B cell (primary cell): ENCODE measurements around the gene IRGC.

Experiments
- EZH2 ChIP-seq: IDR thresholded peaks from 2 replicates; pipeline ENCODE4 v1.6.1; 2012; ENCODE audit warnings: borderline replicate concordance, low read depth, mild to moderate bottlenecking, moderate library complexity, low read length; ENCODE audit not compliant: insufficient read depth, poor library complexity, severe bottlenecking
- TF ChIP-seq, protein P1 (sequence below): fragments of 200-600 bp; IDR thresholded peaks from one replicate; pipeline ENCODE4 v1.8.0; 2022; ENCODE audit warnings: antibody characterized with exemption, mild to moderate bottlenecking

DNA sequence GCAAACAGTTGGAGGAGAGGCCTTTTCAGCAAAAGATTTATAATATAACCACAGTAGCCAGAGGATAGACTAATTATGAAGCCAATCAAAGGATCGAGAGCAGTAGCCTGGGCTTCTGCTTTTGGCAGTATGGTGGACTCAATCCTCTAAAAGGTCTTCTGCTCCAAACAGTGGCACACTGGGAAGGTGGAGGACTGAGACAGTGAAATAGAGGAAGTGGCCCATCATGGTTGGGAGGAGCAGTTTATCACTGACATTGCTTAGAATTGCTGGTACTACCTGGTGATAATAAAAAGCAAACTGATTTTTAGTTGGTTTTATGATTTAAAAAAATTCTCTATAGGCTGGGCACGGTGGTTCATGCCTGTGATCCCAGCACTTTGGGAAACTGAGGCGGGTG is 25.0 kb upstream of the IRGC start:
- TF ChIP-seq EZH2: no peak
- TF ChIP-seq, protein P1, sequence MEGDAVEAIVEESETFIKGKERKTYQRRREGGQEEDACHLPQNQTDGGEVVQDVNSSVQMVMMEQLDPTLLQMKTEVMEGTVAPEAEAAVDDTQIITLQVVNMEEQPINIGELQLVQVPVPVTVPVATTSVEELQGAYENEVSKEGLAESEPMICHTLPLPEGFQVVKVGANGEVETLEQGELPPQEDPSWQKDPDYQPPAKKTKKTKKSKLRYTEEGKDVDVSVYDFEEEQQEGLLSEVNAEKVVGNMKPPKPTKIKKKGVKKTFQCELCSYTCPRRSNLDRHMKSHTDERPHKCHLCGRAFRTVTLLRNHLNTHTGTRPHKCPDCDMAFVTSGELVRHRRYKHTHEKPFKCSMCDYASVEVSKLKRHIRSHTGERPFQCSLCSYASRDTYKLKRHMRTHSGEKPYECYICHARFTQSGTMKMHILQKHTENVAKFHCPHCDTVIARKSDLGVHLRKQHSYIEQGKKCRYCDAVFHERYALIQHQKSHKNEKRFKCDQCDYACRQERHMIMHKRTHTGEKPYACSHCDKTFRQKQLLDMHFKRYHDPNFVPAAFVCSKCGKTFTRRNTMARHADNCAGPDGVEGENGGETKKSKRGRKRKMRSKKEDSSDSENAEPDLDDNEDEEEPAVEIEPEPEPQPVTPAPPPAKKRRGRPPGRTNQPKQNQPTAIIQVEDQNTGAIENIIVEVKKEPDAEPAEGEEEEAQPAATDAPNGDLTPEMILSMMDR: no peak
